Endothelial cell of umbilical vein (primary cell): Measurements from ENCODE around the gene ITGA5. TPM values are rescaled to one million over a fixed set of nuclear protein-coding genes. Genes with fewer than 3 reads are reported as not detected.

Source experiments
- BruUV-seq: library from RNA; stranded (reverse); fragments of 400-500 nt; replicated peaks from 2 replicates; lab custom pipeline; 2021; lab: Mats Ljungman, UMichigan
- CTCF ChIA-PET: fragments of 300-600, 350-600 bp; sonication (Branson Sonifier 250); formaldehyde crosslinking; loops from one replicate; lab custom pipeline; 2021; ENCODE audit warnings: antibody characterized with exemption, inconsistent platforms; lab: Charles Lee
- POLR2A ChIA-PET: fragments of 300-600, 350-600 bp; sonication (Branson Sonifier 250); formaldehyde crosslinking; loops from one replicate; lab custom pipeline; 2021; ENCODE audit warnings: antibody characterized with exemption, inconsistent platforms; lab: Charles Lee
- DNase-seq: peaks from one replicate; pipeline ENCODE4 v3.0.0-alpha.2; 2011; ENCODE audit warnings: low read depth, low spot score
- FAIRE-seq: peaks from 2 replicates; lab custom pipeline; 2011; peaks lifted over from hg19 to GRCh38; lab: Jason Lieb, UNC
- H2AFZ ChIP-seq: 2 replicates; pipeline ENCODE4 v1.6.0; 2012; ENCODE audit warnings: low read depth, low read length, control low read depth, inconsistent platforms
- H3K27ac ChIP-seq: 2 replicates; pipeline ENCODE4 v1.5.1; 2011; ENCODE audit warnings: low read depth, mild to moderate bottlenecking, control low read depth, low read length, moderate library complexity; ENCODE audit not compliant: insufficient read depth
- H3K27me3 ChIP-seq, 2 experiments: 2 replicates each; pipeline versions ENCODE4 v1.6.0 to v1.6.1; 2011; ENCODE audit warnings: low read length in 2 of 2, mixed read lengths in 1 of 2; ENCODE audit not compliant: control insufficient read depth in 2 of 2, insufficient read depth in 2 of 2
- H3K36me3 ChIP-seq, 2 experiments: 2 replicates in 1 of 2; 3 replicates in 1 of 2; pipeline ENCODE4 v1.5.1; 2011; ENCODE audit warnings: low read length in 2 of 2, mild to moderate bottlenecking in 1 of 2, moderate library complexity in 1 of 2; ENCODE audit not compliant: control insufficient read depth in 2 of 2, insufficient read depth in 2 of 2; ENCODE audit errors: extremely low read depth in 1 of 2
- H3K4me1 ChIP-seq: 3 replicates; pipeline ENCODE4 v1.5.1; 2011; ENCODE audit warnings: mild to moderate bottlenecking, low read length; ENCODE audit not compliant: control insufficient read depth, insufficient read depth; ENCODE audit errors: extremely low read depth
- H3K4me2 ChIP-seq: 2 replicates; pipeline ENCODE4 v1.6.1; 2011; ENCODE audit warnings: low read length, control low read depth, mixed read lengths; ENCODE audit not compliant: insufficient read depth
- H3K4me3 ChIP-seq, 3 experiments: fragments of 200-600 bp in 1 of 3; sonication (generic), shearing (Covaris generic) in 1 of 3; replicated peaks in 1 of 3; 2 replicates each; pipeline ENCODE4 v1.5.1; 2011 to 2016; ENCODE audit warnings: control low read depth in 3 of 3, low read length in 3 of 3, mild to moderate bottlenecking in 2 of 3, inconsistent platforms in 1 of 3, low read depth in 1 of 3, moderate library complexity in 1 of 3; ENCODE audit not compliant: insufficient read depth in 1 of 3
- H3K79me2 ChIP-seq: 2 replicates; pipeline ENCODE4 v1.6.0; 2012; ENCODE audit warnings: low read length, inconsistent platforms; ENCODE audit not compliant: control insufficient read depth, insufficient read depth
- H3K9ac ChIP-seq: replicated peaks from 2 replicates; pipeline ENCODE3; 2011; ENCODE audit warnings: low read length, control low read depth; ENCODE audit not compliant: insufficient read depth; ENCODE audit errors: extremely low read depth
- H3K9me1 ChIP-seq: replicated peaks from 3 replicates; pipeline ENCODE4 v1.6.0; 2011; ENCODE audit warnings: mild to moderate bottlenecking, low read length; ENCODE audit not compliant: control insufficient read depth, insufficient read depth; ENCODE audit errors: extremely low read depth
- H3K9me3 ChIP-seq: replicated peaks from 2 replicates; pipeline ENCODE4 v1.5.1; 2012; ENCODE audit warnings: low read length, inconsistent platforms; ENCODE audit not compliant: control insufficient read depth, insufficient read depth
- H4K20me1 ChIP-seq: replicated peaks from 2 replicates; pipeline ENCODE3; 2011; ENCODE audit warnings: mild to moderate bottlenecking, low read length; ENCODE audit not compliant: control insufficient read depth, insufficient read depth; ENCODE audit errors: extremely low read depth
- CTCF ChIP-seq, 2 donors: IDR thresholded peaks; 1 replicate in 1 of 2; 2 replicates in 1 of 2; pipeline ENCODE4 v1.5.1; 2011; ENCODE audit warnings: low read length in 2 of 2, mild to moderate bottlenecking in 2 of 2, moderate library complexity in 2 of 2, control low read depth in 1 of 2, inconsistent platforms in 1 of 2, low read depth in 1 of 2; ENCODE audit not compliant: insufficient read depth in 1 of 2; ENCODE audit errors: extremely low read depth in 1 of 2
- EZH2 ChIP-seq: IDR thresholded peaks from 2 replicates; pipeline ENCODE4 v1.6.1; 2012; ENCODE audit warnings: borderline replicate concordance, low read depth, mild to moderate bottlenecking, moderate library complexity, low read length, inconsistent platforms; ENCODE audit not compliant: severe bottlenecking
- FOS ChIP-seq: IDR thresholded peaks from 2 replicates; pipeline ENCODE4 v1.6.1; 2011; ENCODE audit warnings: mild to moderate bottlenecking, low read length, moderate library complexity, borderline replicate concordance; ENCODE audit not compliant: insufficient read depth
- GATA2 ChIP-seq: IDR thresholded peaks from 2 replicates; pipeline ENCODE4 v1.7.0; 2011; ENCODE audit warnings: low read depth, mild to moderate bottlenecking, moderate library complexity, mixed read lengths, low read length; ENCODE audit not compliant: insufficient read length, insufficient read depth
- JUN ChIP-seq: IDR thresholded peaks from 2 replicates; pipeline ENCODE4 v1.6.1; 2011; ENCODE audit warnings: borderline replicate concordance, low read depth; ENCODE audit not compliant: insufficient read length, insufficient read depth
- MAX ChIP-seq: IDR thresholded peaks from 2 replicates; pipeline ENCODE4 v1.6.1; 2011; ENCODE audit not compliant: insufficient read depth, insufficient read length
- MYC ChIP-seq: IDR thresholded peaks from one replicate; pipeline ENCODE4 v1.6.1; 2011; ENCODE audit warnings: mild to moderate bottlenecking, low read depth, low read length
- POLR2A ChIP-seq: IDR thresholded peaks from 2 replicates; pipeline ENCODE4 v1.6.1; 2012; ENCODE audit warnings: low read depth, mild to moderate bottlenecking, control low read depth, low read length
- POLR2AphosphoS5 ChIP-seq: IDR thresholded peaks from 2 replicates; pipeline ENCODE4 v1.6.1; 2012; ENCODE audit warnings: low read depth, mild to moderate bottlenecking, control low read depth, low read length, moderate library complexity; ENCODE audit not compliant: insufficient read depth
- dilution Hi-C: fragments of 300-500 bp; cut with MboI; formaldehyde crosslinking; loops from one replicate; pipeline ENCODE4 v1.15.0; 2019; ENCODE audit warnings: low sequenced_read_pairs; ENCODE audit not compliant: extremely low pct_ligation_motif_present
- intact Hi-C: fragments of 100-400 bp; cut with micrococcal nuclease; formaldehyde crosslinking; loops from one replicate; pipeline ENCODE4 v1.10.0; 2022
- polyA plus RNA-seq, 4 experiments: library from polyadenylated mRNA; depleted of rRNA in 3 of 4; stranded (reverse) in 3 of 4; unstranded in 1 of 4; fragments of >200 nt; gene quantifications; 2 replicates each; pipeline versions ENCODE4 v1.2.1 to v1.2.3, GENCODE V29; 2011 to 2012; ENCODE audit warnings: missing spikeins in 1 of 4
- total RNA-seq: library from RNA; stranded (reverse); gene quantifications from 2 replicates; pipeline ENCODE4 v1.2.3, GENCODE V29; 2021

The ITGA5 gene
- total and polyA plus RNA-seq, 2 donors (not counting 3 experiments of a cell fraction or from before 2014, with no cell fraction given), result 657 to 938 TPM

DNA sequence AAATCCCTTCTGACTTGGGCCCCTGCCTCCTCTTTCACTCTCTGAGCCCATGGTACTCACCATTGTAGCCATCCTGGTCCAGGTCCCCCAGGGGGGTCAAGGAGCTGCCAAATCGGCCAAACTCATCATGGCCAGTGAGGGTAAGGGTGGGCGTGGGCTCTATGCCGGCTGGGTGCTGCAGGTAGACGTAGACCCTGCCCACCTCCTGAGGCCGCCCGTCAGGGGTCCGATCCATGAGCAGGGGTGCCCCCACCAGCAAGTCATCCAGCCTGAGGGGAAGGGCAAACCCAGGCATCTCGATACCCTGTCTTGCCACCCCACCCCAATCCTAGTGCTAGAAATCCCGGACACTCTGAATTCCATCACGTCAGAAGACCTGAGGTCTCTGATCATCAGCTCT is 14.0 kb downstream of the ITGA5 start:
- ChIA-PET CTCF (interaction anchor here (1.3 to 12.1 kb wide), 2 partner anchors 26 to 37 kb away, joined by 3 to 517 read pairs; no protein-coding TSS in a partner anchor), POLR2A (no interaction called here)
- TF ChIP-seq EZH2 (no peak), JUN (no peak), FOS (no peak), POLR2A (no peak), POLR2AphosphoS5 (no peak), CTCF (IDR thresholded peaks at IDR 0.05; ENCODE audit: extremely low read depth in 1 of 2, insufficient read depth in 1 of 2, low read depth in 1 of 2, low read length in 2 of 2) (no peak), GATA2 (no peak), MAX (no peak), MYC (no peak)
- FAIRE-seq (no peak), DNase-seq (no peak)
- Histone ChIP-seq H3K4me1 (peaks cover 9% of the 10 kb centered on the region), H3K4me2 (no peak overlapping the region), H3K79me2 (peaks cover 82% of the 10 kb centered on the region), H3K27ac (no peak overlapping the region), H3K9me3 (no peaks in the 10 kb centered on the region), H4K20me1 (no peaks in the 10 kb centered on the region), H3K9ac (no peak overlapping the region), H3K9me1 (no peaks in the 10 kb centered on the region), H2AFZ (no peak overlapping the region), H3K36me3 (peaks cover 82 to 83% of the 10 kb centered on the region in 2 experiments), H3K27me3 (no peaks in the 10 kb centered on the region), H3K4me3 (no peak overlapping the region)
- intact Hi-C loops (no loop called here), dilution Hi-C loops (no loop called here)
- no TSS peak for BruUV-seq
